Measurements from ENCODE around the gene MAD2L1BP. TPM values are rescaled to one million over a fixed set of nuclear protein-coding genes. Genes with fewer than 3 reads are reported as not detected.

MAD2L1BP gene
- total RNA-seq, 1 experiment from 2014 or later: 30.1 TPM

- TF ChIP-seq ARID4B (CRISPR knock-in tag; IDR thresholded peaks at IDR 0.05; ENCODE audit: borderline replicate concordance): no peak
- TF ChIP-seq PRRX2 (CRISPR knock-in tag; IDR thresholded peaks at IDR 0.05): no peak
These were observed 29.7 kb downstream of the MAD2L1BP start (continued) for GRCh38 chr6:43665376-43665775.

- Mint-ChIP-seq H3K9me3 (no peaks in the 10 kb centered on the region), H3K36me3 (peaks cover 10% of the 10 kb centered on the region; the same call in 1 of the 2 replicates), H3K4me1 (peaks cover 36% of the 10 kb centered on the region), H3K27ac (no peak overlapping the region), H3K27me3 (ENCODE audit: low read depth) (peaks cover 12% of the 10 kb centered on the region), H3K4me3 (no peak overlapping the region)
- CTCF ChIA-PET: interaction anchor here (0.6 to 7.0 kb wide), 25 partner anchors 18 to 435 kb away, joined by 3 to 68 read pairs (median 8); partner anchors contain the start of genes GTPBP2, MRPS18A, RSPH9 and VEGFA
- TF ChIP-seq ZNF416 (CRISPR knock-in tag; IDR thresholded peaks at IDR 0.05) (no peak), ZNF396 (CRISPR knock-in tag; IDR thresholded peaks at IDR 0.05; ENCODE audit: borderline replicate concordance) (no peak), JAZF1 (CRISPR knock-in tag; IDR thresholded peaks at IDR 0.05) (no peak), PRRX2 (CRISPR knock-in tag; IDR thresholded peaks at IDR 0.05) (no peak), AR (CRISPR knock-in tag; IDR thresholded peaks at IDR 0.05) (no peak), MAX (CRISPR knock-in tag; IDR thresholded peaks at IDR 0.05) (no peak), PRDM15 (CRISPR knock-in tag; IDR thresholded peaks at IDR 0.05) (no peak), SP1 (CRISPR knock-in tag; conservative IDR thresholded peaks at IDR 0.05) (no peak)
- ATAC-seq: no peak
- POLR2A ChIA-PET: interaction anchor here (1.1 to 2.8 kb wide), 2 partner anchors 13 to 104 kb away, joined by 3 to 12 read pairs; partner anchors contain the start of gene VEGFA
- DNase-seq (ENCODE audit: low spot score): no peak
These were observed 30.7 kb downstream of the MAD2L1BP start for GRCh38 chr6:43666196-43666920.

Measured in WTC11 (cell line).